GM21529 (cell line): ENCODE measurements around the gene RSPH1.
A peak's percentile ranks its signal among the peaks of the same experiment; 100 is the strongest.

Experiments
- ATAC-seq: cut with Tn5 transposase; IDR thresholded peaks from one replicate; pipeline ENCODE4 v1.9.1; 2021; ENCODE audit not compliant: unreplicated experiment

Gene RSPH1

GRCh38 chr21:42431196-42431595 is 64.8 kb downstream of the RSPH1 start:
- ATAC-seq: no peak

- ATAC-seq: no peak
Measured at GRCh38 chr21:42430521-42430920, 65.5 kb downstream of the RSPH1 start.

DNA sequence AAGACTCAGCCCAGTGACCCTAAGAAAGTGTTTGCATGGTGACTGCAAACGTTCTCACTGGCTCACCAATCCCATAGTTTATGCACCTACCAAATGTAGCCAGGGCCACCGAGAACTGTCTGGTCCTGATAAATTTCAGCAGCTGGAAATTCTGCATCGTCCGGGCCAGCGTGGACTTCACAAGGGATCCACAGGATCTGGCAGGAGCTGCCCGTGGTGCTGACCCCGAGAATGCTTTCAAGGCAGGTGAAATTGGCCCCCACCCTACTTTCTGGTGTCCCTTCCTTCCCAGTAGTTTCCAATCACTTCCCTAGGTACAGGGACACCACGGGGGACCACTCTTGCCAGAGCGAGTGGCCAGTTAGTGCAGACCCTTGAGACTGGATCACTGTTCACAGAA is 66.2 kb downstream of the RSPH1 start:
- no peak for ATAC-seq

GRCh38 chr21:42429021-42429420 is 67.0 kb downstream of the RSPH1 start:
- no peak for ATAC-seq

DNA sequence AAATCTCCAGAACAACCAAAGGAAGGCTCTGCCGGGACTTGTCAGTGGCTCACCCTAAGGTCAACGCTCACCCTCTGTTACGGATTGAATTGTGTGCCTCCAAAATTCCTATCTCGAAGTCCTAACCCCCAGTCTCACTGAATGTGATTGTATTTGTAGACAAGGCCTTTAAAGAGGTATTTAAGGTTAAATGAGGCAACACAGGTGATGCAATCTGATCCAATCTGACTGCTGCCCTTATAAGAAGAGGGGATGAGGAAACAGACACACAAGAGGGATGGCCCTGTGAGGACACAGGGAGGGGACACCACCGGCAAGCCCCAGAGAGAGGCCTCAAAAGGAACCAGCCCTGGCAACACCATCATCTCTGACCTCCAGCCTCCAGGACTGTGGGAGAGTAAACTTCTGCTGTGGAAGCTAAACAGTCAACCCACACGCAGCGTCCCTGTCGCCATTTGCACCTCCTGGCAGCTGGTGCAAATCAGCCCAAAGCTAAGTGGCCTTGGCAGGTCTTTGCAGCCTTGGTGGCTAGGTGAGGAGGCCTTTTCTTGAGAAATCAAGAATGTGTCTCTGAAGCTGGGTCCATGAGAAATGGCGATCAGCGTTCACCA is 68.1 kb downstream of the RSPH1 start:
- ATAC-seq: no peak

GRCh38 chr21:42426876-42427480 is 69.0 kb downstream of the RSPH1 start:
- no peak for ATAC-seq

GRCh38 chr21:42426424-42426823 is 69.6 kb downstream of the RSPH1 start:
- ATAC-seq: no peak

DNA sequence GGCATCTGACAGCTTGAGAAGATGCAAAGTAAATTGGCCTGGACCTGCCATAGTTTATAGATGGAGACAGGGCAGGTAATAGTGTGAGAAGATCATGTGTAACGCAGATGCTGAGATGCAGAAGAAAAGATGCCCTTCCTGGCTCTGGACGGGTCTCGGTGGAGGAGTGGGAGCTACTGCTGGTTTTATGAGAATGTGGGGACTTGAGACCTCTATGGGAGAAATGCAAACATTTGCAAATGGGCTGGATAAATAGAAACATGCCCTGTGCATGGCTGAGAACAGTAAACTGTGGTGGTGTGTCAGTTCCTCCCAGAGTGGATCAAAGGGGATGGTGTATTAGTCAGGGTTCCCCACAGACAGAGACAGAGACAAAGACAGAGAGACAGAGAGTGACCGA is 70.4 kb downstream of the RSPH1 start:
- ATAC-seq: no peak

DNA sequence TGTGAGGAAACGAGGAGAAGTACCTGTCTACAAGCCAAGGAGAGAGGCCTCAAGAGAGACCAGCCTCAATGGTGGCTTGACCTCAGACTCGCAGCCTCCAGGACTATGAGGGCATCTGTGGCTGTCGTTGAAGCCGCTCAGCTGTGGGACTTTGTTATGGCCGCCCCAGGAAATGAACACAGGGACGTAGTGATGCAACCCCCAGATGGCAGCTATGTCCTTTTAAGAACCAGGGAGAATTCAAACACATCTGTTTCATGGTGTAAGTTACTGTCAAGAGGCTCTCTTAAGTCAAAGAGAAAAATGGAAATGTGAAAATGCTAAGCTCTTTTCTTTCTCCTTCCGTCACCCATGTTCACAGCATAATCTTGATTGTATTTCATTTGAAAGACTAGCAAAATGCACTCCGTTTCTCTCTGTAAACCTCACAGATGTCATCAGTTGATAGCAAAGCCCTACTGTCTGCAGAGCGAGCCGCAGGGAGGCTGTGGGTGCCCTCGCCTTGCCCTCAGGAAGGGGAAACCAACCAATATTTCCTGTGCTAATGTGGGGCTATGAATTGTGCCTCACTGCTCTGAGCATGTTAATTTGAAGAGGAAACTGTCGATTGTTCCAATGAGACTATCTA is 71.0 kb downstream of the RSPH1 start:
- no peak for ATAC-seq

DNA sequence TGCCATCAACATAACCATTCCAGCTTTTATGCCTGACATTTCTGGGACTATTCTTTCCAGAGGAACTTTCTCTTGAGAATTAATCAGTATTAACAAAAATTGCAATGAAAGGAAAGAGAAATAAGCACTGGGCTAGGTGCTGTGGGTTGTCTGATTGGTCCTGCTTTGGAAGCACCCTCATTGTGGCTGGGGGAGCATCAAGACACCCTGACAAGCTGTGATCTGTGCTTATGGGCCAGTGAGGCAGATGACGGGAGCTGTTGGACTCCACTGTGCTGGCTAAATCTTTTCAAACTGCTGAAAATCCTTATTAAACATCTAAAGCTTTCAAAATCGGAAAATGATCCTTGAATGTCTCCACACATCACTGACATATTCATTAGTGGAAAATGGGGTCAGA is 72.3 kb downstream of the RSPH1 start:
- no peak for ATAC-seq

DNA sequence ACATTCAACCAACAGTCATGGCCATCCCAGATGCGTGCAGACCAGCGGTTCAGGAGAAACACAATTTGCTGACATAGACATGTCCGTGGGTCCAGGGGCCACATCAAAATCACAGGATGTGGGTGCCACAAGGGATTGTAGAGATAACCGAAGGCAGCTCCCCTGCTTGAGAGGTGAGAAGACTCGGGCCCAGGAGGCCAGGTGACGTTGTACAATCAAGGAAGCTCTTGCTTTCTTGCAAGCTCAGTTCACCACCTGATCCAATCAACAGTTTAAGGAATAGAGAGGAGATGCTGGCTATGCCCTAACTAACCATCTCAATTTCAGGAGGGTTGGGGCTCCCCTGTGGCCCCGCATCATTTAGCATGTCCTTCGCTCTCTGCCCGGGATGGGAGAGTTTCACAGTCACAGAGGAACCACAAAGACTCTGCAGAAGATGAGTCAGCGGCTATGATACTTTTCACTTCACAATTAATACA is 72.8 kb downstream of the RSPH1 start:
- peak; percentile 65 for ATAC-seq
